Upper lobe of left lung (tissue), 6 donors: ENCODE results near the gene ACACB. TPM values are rescaled to one million over a fixed set of nuclear protein-coding genes. Genes with fewer than 3 reads are reported as not detected.

Experiments
- ATAC-seq, 2 donors: fragments of 200-7000 bp; cut with Tn5 transposase; one replicate each; pipeline ENCODE4 v1.9.1; 2022; ENCODE audit warnings: mild to moderate bottlenecking in 2 of 2, moderate library complexity in 2 of 2; ENCODE audit not compliant: low FRiP score in 2 of 2
- DNase-seq, 2 donors: peaks; one replicate each; pipeline ENCODE4 v3.0.0-alpha.2; 2019 to 2020
- H3K27ac ChIP-seq, 4 donors: fragments of 200-600 bp; sonication (generic); one replicate each; pipeline ENCODE4 v1.5.1; 2016 to 2019
- H3K27me3 ChIP-seq, 4 donors: fragments of 200-600 bp; sonication (generic); one replicate each; pipeline ENCODE4 v1.5.1; 2017 to 2019
- H3K36me3 ChIP-seq, 4 donors: fragments of 200-600 bp; sonication (generic); one replicate each; pipeline ENCODE4 v1.5.1; 2016 to 2019
- H3K4me1 ChIP-seq, 4 donors: fragments of 200-600 bp; sonication (generic); one replicate each; pipeline ENCODE4 v1.5.1; 2018 to 2019
- H3K4me3 ChIP-seq, 4 donors: fragments of 200-600 bp; sonication (generic); one replicate each; pipeline ENCODE4 v1.5.1; 2017 to 2019; ENCODE audit warnings: mild to moderate bottlenecking in 2 of 4, moderate library complexity in 1 of 4
- H3K9me3 ChIP-seq, 4 donors: fragments of 200-600 bp; sonication (generic); one replicate each; pipeline ENCODE4 v1.5.1; 2018 to 2019
- EP300 ChIP-seq, 4 donors: sonication (generic); formaldehyde crosslinking; IDR thresholded peaks; one replicate each; pipeline ENCODE4 v1.5.1; 2017; ENCODE audit warnings: antibody characterized with exemption in 4 of 4, control low read depth in 2 of 4
- POLR2A ChIP-seq, 4 donors: fragments of 450-650 bp; IDR thresholded peaks; one replicate each; pipeline ENCODE4 v1.5.1; 2016 to 2017; ENCODE audit warnings: antibody characterized with exemption in 4 of 4, mild to moderate bottlenecking in 2 of 4
- POLR2AphosphoS5 ChIP-seq, 2 donors: sonication (generic); formaldehyde crosslinking; IDR thresholded peaks; one replicate each; pipeline ENCODE4 v1.5.1; 2017; ENCODE audit warnings: antibody characterized with exemption in 2 of 2
- WGBS, 2 donors: methylation state at CpG; one replicate each; pipeline ENCODE4 v1.1.5; 2017 to 2018; 5-methylcytosine and 5-hydroxymethylcytosine counted together
- total RNA-seq, 6 donors: library from RNA; depleted of rRNA in 4 of 6; stranded (reverse); fragments of >200 nt in 4 of 6; gene quantifications; one replicate each; pipeline versions ENCODE4 v1.1.0 to v1.2.1, GENCODE V29; 2016 to 2021
- TF ChIP-seq, protein P1 (sequence below), 6 experiments: fragments of 450-650 bp in 4 of 6; fragments of 200-600 bp in 2 of 6; sonication (generic) in 2 of 6; IDR thresholded peaks; one replicate each; pipeline ENCODE4 v1.5.1; 2016 to 2019; ENCODE audit warnings: antibody characterized with exemption in 6 of 6
- donor health status: DM: no; HTN: no; CAD: no; lungs with moderate emphysema.
- donor health status: DM: no; HTN: yes; CAD: no; lungs with severe emphysema.

Gene ACACB
- 100 to 1,000 TPM in 2 of 6 donors, 10 to 100 TPM in 4; 26.3 to 202 (median 36.3) TPM for total RNA-seq

DNA sequence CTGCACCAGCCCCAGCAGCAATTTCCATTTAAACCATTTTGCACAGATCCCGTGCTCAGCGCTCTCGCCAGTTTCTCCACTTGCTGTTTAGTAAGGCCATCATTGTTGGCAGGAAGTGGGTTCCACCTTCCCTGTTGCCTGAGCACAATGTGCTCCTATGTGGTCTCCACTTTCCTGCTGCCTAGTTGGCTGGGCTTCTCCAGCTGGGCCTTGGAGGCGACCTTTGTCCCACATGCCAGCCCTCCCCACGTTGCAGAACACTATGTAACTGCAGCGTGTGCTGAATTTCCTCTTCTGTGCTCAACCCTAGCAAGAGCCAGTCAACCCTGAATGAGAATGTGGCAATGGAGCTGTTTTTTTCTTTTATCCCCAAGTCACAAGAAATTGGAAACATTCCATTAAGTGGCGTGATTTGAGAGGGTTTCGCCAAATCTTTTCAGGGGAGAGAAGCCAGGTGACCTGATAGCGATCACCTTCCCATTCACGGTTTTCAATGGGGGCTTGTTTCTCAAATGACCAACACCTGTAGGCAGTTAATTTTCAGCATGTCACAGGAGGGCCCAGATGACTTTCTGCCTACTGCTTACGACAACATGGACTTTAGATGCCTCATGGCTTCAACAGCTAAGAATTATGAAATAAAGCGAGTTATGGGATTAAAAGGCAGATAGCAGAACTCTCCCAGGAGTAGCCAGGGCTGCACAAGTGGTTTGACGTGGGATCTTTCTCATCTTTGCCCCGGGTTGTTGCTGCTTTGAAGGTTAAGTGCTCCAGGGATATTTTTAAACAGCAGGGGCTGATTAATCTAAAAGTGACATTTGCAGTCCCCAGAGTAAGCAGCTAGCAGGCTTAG lies at the start of gene ACACB:
Gene ACACB, plus strand, starts transcription at position 830 of the 853 bp plus-strand sequence. CDS start 22,819 bp downstream, outside the sequence.
- Histone ChIP-seq H3K9me3 (no peaks in the 10 kb centered on the region), H3K4me3 (no peak within 1 kb of the TSS), H3K27me3 (no peaks in the 10 kb centered on the region), H3K4me1 (peaks cover 30 to 39% (median 33%) of the 10 kb centered on the region in 4 donors), H3K36me3 (no peaks in the 10 kb centered on the region), H3K27ac (peak within 1 kb of the TSS; percentile 47 to 73 (median 67))
- WGBS, 2 donors, result 59% methylated on average over 14 of the region's 14 CpGs
- peak in 1 of 2 donors; percentile 63 for DNase-seq
- TF ChIP-seq EP300 (IDR thresholded peaks at IDR 0.05), result peak in 3 of 4 donors; percentile 41 to 66 (median 54)
- peak in 1 of 4 donors; percentile 12 for TF ChIP-seq POLR2A (IDR thresholded peaks at IDR 0.05)
- TF ChIP-seq POLR2AphosphoS5 (IDR thresholded peaks at IDR 0.05), result peak; percentile 67 to 75
- TF ChIP-seq, protein P1, sequence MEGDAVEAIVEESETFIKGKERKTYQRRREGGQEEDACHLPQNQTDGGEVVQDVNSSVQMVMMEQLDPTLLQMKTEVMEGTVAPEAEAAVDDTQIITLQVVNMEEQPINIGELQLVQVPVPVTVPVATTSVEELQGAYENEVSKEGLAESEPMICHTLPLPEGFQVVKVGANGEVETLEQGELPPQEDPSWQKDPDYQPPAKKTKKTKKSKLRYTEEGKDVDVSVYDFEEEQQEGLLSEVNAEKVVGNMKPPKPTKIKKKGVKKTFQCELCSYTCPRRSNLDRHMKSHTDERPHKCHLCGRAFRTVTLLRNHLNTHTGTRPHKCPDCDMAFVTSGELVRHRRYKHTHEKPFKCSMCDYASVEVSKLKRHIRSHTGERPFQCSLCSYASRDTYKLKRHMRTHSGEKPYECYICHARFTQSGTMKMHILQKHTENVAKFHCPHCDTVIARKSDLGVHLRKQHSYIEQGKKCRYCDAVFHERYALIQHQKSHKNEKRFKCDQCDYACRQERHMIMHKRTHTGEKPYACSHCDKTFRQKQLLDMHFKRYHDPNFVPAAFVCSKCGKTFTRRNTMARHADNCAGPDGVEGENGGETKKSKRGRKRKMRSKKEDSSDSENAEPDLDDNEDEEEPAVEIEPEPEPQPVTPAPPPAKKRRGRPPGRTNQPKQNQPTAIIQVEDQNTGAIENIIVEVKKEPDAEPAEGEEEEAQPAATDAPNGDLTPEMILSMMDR (IDR thresholded peaks at IDR 0.05), result no peak
- ATAC-seq, result peak; percentile 37 to 38

DNA sequence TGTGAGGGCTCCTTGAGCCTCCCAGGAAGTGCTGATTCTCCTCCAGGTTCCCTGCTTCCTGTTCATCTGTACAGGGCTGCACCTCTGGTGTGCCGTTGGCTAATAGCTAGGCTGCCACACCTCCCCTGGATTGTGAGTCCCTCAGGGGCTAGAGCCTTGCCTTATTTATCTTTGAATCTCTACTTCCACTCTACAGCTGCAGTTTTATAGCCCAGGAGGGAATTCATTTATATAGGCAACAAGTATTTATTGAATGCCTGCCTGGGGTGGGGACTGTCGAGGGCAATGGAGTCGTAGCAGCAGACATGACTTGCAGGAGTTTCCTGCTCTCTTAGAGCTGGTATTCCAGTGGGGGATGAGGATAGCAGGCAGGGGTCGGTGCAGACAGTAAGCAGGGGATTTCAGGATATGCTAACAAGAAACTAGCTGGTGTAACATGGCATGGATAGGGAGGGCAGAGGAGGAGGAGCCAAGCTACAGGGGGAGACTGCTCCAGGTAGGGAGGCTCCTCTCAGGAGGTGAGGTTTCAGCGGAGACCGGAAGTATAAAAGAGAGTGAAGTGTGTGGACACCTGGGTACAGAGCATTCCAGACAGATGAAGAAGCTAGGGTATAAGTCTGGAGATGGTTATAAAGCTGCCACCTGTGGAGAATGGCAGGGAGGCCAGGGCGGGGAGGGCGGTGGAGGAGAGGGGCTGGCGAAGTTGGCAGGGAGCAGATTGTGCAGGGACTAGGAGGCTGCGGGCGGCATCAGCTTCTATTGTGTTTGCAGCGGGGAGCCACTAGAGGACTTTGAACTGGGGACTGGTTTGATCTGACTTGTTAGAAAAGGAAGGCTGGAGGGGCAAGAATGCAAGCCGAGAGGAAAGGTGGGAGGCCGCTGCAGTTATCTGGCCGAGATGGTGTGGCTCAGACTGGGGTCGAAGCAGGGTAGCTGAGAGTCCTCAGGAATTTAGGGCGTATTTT lies 46.8 kb upstream of the ACACB start:
- TF ChIP-seq, protein P1 (IDR thresholded peaks at IDR 0.05), result no peak
- TF ChIP-seq POLR2A (IDR thresholded peaks at IDR 0.05) (no peak), EP300 (IDR thresholded peaks at IDR 0.05) (no peak), POLR2AphosphoS5 (IDR thresholded peaks at IDR 0.05) (no peak)
- ATAC-seq, result no peak
- Histone ChIP-seq H3K4me3 (no peak overlapping the region), H3K27me3 (no peaks in the 10 kb centered on the region), H3K27ac (no peak overlapping the region), H3K36me3 (peaks cover 6 to 83% (median 46%) of the 10 kb centered on the region in 4 donors), H3K9me3 (no peaks in the 10 kb centered on the region), H3K4me1 (no peaks in the 10 kb centered on the region)
- WGBS, 2 donors, result 86 to 87% methylated on average over 17 of the region's 17 CpGs
- peak in 1 of 2 donors; percentile 26 for DNase-seq

DNA sequence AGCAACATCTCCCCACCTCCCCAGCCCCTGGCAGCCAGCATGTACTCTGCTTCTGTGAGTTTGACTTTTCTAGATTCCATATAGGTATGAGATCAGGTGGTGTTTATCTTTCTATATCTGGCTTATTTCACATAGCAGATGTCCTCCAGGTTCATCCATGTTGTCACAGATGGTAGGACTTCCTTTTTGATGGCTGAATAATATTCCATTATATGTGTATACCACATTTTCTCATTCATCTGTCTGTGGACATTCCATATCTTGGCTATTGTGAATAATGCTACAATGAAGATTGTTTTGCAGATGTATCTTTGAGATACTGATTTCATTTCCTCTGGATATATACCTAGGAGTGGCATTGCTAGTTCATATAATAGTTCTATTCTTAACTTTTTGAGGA lies 41.5 kb upstream of the ACACB start:
- Histone ChIP-seq H3K27me3 (no peaks in the 10 kb centered on the region), H3K4me1 (no peaks in the 10 kb centered on the region), H3K27ac (no peak overlapping the region), H3K4me3 (no peak overlapping the region), H3K36me3 (peaks cover 6 to 72% (median 30%) of the 10 kb centered on the region in 4 donors), H3K9me3 (no peaks in the 10 kb centered on the region)
- DNase-seq (no peak), ATAC-seq (no peak)
- TF ChIP-seq POLR2A (IDR thresholded peaks at IDR 0.05) (no peak), POLR2AphosphoS5 (IDR thresholded peaks at IDR 0.05) (no peak)
- TF ChIP-seq, protein P1 (IDR thresholded peaks at IDR 0.05), result no peak

DNA sequence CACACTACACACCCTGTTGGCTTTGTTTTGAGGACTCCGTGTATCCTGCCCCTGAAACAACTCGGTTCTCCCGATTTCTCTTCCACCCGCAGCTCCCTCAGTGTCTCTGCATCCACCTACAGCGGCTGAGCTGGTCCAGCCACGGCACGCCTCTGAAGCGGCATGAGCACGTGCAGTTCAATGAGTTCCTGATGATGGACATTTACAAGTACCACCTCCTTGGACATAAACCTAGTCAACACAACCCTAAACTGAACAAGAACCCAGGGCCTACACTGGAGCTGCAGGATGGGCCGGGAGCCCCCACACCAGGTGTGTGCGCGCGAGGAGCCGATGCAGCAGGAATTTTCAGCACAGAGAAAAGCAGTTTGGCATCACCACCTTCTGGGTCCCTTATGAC lies 33.6 kb upstream of the ACACB start:
- H3K27me3 ChIP-seq, result no peaks in the 10 kb centered on the region
- H3K4me3 ChIP-seq, result no peak overlapping the region
- no peaks in the 10 kb centered on the region for H3K9me3 ChIP-seq
- peaks cover 25 to 84% (median 57%) of the 10 kb centered on the region in 4 donors for H3K36me3 ChIP-seq
- H3K27ac ChIP-seq, result no peak overlapping the region
- H3K4me1 ChIP-seq, result no peaks in the 10 kb centered on the region
- TF ChIP-seq POLR2AphosphoS5 (IDR thresholded peaks at IDR 0.05), result no peak
- no peak for TF ChIP-seq POLR2A (IDR thresholded peaks at IDR 0.05)
- no peak for TF ChIP-seq EP300 (IDR thresholded peaks at IDR 0.05)
- TF ChIP-seq, protein P1 (IDR thresholded peaks at IDR 0.05), result no peak
- ATAC-seq (no peak), DNase-seq (peak in 1 of 2 donors; percentile 41)
- WGBS, 2 donors, result 95 to 97% methylated on average over 14 of the region's 14 CpGs
